Measurements from ENCODE around the gene CCDC88C.
"Not testable (repeated sequence)": the region's sequence is repeated elsewhere in the genome, so short reads cannot be mapped to it uniquely, and the experiment has no call there.

Gene CCDC88C

GRCh38 chr14:91428931-91429330 is 11.3 kb upstream of the CCDC88C start:
- H3K9me3 Mint-ChIP-seq; H3K4me3 Mint-ChIP-seq; H3K36me3 Mint-ChIP-seq (ENCODE audit: insufficient read depth); DNase-seq (ENCODE audit: low spot score in 2 of 2); H3K27me3 Mint-ChIP-seq; ATAC-seq (replicated peaks; ENCODE audit: extremely low read depth, poor library complexity, severe bottlenecking); H3K27ac Mint-ChIP-seq (ENCODE audit: low read depth): not testable (repeated sequence)
- H3K4me1 Mint-ChIP-seq = peaks cover 12% of the 10 kb centered on the region

- not testable (repeated sequence) for H3K27ac Mint-ChIP-seq (ENCODE audit: low read depth); H3K36me3 Mint-ChIP-seq (ENCODE audit: insufficient read depth); H3K4me3 Mint-ChIP-seq; ATAC-seq (replicated peaks; ENCODE audit: extremely low read depth, poor library complexity, severe bottlenecking); DNase-seq (ENCODE audit: low spot score in 2 of 2); H3K27me3 Mint-ChIP-seq; H3K9me3 Mint-ChIP-seq
- H3K4me1 Mint-ChIP-seq = peaks cover 12% of the 10 kb centered on the region
Measured at GRCh38 chr14:91425531-91425944, 7.9 kb upstream of the CCDC88C start.

GRCh38 chr14:91424813-91425530 is 7.4 kb upstream of the CCDC88C start:
- DNase-seq (ENCODE audit: low spot score in 2 of 2) = no peak
- H3K27me3 Mint-ChIP-seq = no peaks in the 10 kb centered on the region
- no peak for ATAC-seq (replicated peaks; ENCODE audit: extremely low read depth, poor library complexity, severe bottlenecking)
- H3K4me3 Mint-ChIP-seq = no peak overlapping the region
- no peaks in the 10 kb centered on the region for H3K36me3 Mint-ChIP-seq (ENCODE audit: insufficient read depth)
- no peak overlapping the region for H3K27ac Mint-ChIP-seq (ENCODE audit: low read depth)
- H3K4me1 Mint-ChIP-seq = peaks cover 12% of the 10 kb centered on the region
- no peaks in the 10 kb centered on the region for H3K9me3 Mint-ChIP-seq

DNA sequence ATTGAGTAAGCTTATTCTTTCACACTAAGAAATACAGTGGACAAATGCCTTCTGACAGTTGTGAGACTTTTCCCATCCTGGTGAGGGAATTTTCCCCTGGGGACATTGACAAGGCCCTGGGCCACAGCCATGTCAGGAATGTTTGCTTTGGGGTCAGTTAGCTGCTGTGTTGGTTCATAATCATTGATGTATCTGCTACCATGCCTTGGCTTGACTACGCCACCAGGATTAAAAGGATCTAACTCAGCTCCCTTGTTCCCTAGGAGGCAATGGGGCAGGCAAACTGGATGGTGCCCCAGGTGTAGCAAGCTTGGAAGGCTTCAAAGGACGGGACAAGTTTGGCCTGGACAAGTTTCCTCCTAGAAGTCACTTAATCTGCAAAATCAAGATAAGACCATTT is 3.1 kb upstream of the CCDC88C start:
- Mint-ChIP-seq H3K4me3 (no peak overlapping the region), H3K27ac (ENCODE audit: low read depth) (no peak overlapping the region), H3K4me1 (peaks cover 21% of the 10 kb centered on the region), H3K9me3 (no peaks in the 10 kb centered on the region), H3K27me3 (no peaks in the 10 kb centered on the region), H3K36me3 (ENCODE audit: insufficient read depth) (peaks cover 21% of the 10 kb centered on the region)
- ATAC-seq (replicated peaks; ENCODE audit: extremely low read depth, poor library complexity, severe bottlenecking) (no peak), DNase-seq (ENCODE audit: low spot score in 2 of 2) (no peak)

DNA sequence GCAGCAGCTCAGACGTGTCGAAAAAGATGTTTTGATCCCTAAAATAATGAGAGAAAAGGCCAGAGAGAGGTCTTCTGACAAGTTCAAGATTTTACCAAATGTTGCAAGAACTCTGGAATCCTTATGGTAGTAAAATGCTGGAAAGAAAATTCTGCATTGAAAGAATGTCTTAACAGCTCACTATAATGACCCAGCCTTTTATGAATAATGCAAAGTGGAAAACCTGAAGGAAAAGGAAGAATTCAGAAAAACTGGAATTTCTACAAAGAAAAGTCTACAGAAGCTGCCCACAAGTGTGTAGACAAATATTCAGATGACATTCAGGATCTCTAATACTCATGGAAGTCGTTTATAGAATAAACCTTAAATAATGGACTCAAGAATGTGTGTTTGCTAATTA is 1.8 kb upstream of the CCDC88C start:
- DNase-seq (ENCODE audit: low spot score in 2 of 2) = no peak
- peaks cover 32% of the 10 kb centered on the region for H3K36me3 Mint-ChIP-seq (ENCODE audit: insufficient read depth)
- H3K27me3 Mint-ChIP-seq = no peaks in the 10 kb centered on the region
- no peaks in the 10 kb centered on the region for H3K9me3 Mint-ChIP-seq
- ATAC-seq (replicated peaks; ENCODE audit: extremely low read depth, poor library complexity, severe bottlenecking) = no peak
- peak overlapping the region; percentile 70 for H3K4me3 Mint-ChIP-seq
- peak overlapping the region; percentile 93 for H3K27ac Mint-ChIP-seq (ENCODE audit: low read depth)
- peaks cover 31% of the 10 kb centered on the region for H3K4me1 Mint-ChIP-seq

- H3K4me3 Mint-ChIP-seq = peak overlapping the region; percentile 70
- DNase-seq (ENCODE audit: low spot score in 2 of 2) (no peak), ATAC-seq (replicated peaks; ENCODE audit: extremely low read depth, poor library complexity, severe bottlenecking) (peak; percentile 15)
- H3K4me1 Mint-ChIP-seq = peaks cover 36% of the 10 kb centered on the region
- no peaks in the 10 kb centered on the region for H3K27me3 Mint-ChIP-seq
- H3K9me3 Mint-ChIP-seq = no peaks in the 10 kb centered on the region
- peak overlapping the region; percentile 93 for H3K27ac Mint-ChIP-seq (ENCODE audit: low read depth)
- peaks cover 35% of the 10 kb centered on the region for H3K36me3 Mint-ChIP-seq (ENCODE audit: insufficient read depth)
Measured at GRCh38 chr14:91419044-91419397, 1.4 kb upstream of the CCDC88C start.

- peak overlapping the region; percentile 93 for H3K27ac Mint-ChIP-seq (ENCODE audit: low read depth)
- peaks cover 36% of the 10 kb centered on the region for H3K36me3 Mint-ChIP-seq (ENCODE audit: insufficient read depth)
- no peaks in the 10 kb centered on the region for H3K9me3 Mint-ChIP-seq
- H3K4me3 Mint-ChIP-seq = peak overlapping the region; percentile 70
- peaks cover 41% of the 10 kb centered on the region for H3K4me1 Mint-ChIP-seq
- DNase-seq (ENCODE audit: low spot score in 2 of 2) = peak; percentile 79 to 86
- peak; percentile 20 for ATAC-seq (replicated peaks; ENCODE audit: extremely low read depth, poor library complexity, severe bottlenecking)
- no peaks in the 10 kb centered on the region for H3K27me3 Mint-ChIP-seq
Measured at GRCh38 chr14:91418387-91419043, 895 bp upstream of the CCDC88C start.

DNA sequence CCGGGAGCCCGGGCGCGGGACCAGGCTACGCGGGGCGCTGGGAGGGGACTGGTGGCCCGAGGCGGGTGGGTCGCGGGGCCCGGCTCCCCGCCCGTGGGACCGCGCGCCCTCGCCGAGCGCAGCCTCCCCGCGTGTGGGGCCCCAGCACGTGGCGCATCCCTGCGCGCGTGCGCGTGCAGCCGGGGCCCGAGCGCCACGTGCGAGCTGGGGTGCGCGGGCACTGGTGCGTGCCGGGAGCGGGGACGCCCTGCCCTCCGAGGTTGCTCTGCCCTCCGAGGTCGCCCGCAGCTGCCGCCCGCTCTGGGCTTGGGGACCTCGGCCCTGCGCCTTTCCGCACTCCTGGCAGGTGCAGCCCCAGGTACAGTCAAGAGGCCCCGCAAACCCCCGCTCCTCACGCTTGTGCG is 365 bp upstream of the CCDC88C start:
- H3K36me3 Mint-ChIP-seq (ENCODE audit: insufficient read depth) = peaks cover 42% of the 10 kb centered on the region
- H3K27me3 Mint-ChIP-seq = no peaks in the 10 kb centered on the region
- no peaks in the 10 kb centered on the region for H3K9me3 Mint-ChIP-seq
- H3K4me1 Mint-ChIP-seq = peaks cover 46% of the 10 kb centered on the region
- ATAC-seq (replicated peaks; ENCODE audit: extremely low read depth, poor library complexity, severe bottlenecking) = peak; percentile 34
- peak overlapping the region; percentile 70 for H3K4me3 Mint-ChIP-seq
- H3K27ac Mint-ChIP-seq (ENCODE audit: low read depth) = no peak overlapping the region
- DNase-seq (ENCODE audit: low spot score in 2 of 2) = peak; percentile 62 to 65

- no peaks in the 10 kb centered on the region for H3K27me3 Mint-ChIP-seq
- ATAC-seq (replicated peaks; ENCODE audit: extremely low read depth, poor library complexity, severe bottlenecking) (no peak), DNase-seq (ENCODE audit: low spot score in 2 of 2) (no peak)
- peak overlapping the region; percentile 95 for H3K27ac Mint-ChIP-seq (ENCODE audit: low read depth)
- H3K4me3 Mint-ChIP-seq = peak overlapping the region; percentile 98
- peaks cover 48% of the 10 kb centered on the region for H3K36me3 Mint-ChIP-seq (ENCODE audit: insufficient read depth)
- no peaks in the 10 kb centered on the region for H3K9me3 Mint-ChIP-seq
- H3K4me1 Mint-ChIP-seq = peaks cover 53% of the 10 kb centered on the region
Measured at GRCh38 chr14:91416744-91417119, 888 bp downstream of the CCDC88C start.

DNA sequence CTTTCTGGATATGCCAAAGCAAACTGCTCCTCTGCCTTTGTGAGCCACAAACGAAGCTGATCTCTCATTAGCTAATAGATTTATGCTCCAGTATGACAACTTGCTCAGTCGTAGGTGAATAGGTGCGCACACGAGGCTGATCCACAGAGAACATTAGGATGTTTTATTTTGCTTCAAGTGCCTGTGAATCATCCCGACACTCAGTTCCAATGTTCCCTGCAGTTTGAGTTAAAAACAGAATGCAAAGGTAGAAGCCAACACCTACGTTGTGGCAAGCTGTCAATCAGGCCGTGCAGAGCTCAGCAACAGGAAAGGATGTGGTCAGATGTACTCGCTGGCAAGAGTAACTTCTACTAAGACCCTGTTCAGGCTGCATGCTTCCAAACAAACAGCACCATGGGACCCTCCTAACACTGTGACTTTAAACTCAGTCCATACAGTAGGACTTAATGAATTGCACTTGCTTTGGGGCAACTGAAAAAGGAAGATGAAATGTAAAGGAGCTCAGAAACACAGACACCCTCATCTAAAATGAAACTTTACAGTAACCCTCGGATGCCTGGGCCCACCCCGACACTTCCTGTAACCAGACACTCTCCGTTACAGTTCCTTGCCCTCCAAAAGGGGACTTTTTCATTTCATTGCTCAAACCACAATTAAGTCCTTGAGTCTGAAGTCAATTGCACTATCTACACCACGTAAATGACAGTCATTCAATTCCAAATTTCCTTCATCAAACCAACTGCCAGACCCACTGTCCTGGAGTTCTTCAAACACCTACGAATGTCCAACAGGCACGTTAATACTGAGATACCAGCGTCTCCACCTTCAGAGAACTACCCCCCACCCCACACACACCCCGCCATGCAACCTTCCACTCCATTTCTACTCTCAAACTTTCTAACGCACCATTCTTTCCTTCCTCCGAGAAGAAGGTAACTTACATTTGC is 1.6 kb downstream of the CCDC88C start:
- peaks cover 60% of the 10 kb centered on the region for H3K4me1 Mint-ChIP-seq
- ATAC-seq (replicated peaks; ENCODE audit: extremely low read depth, poor library complexity, severe bottlenecking) (peak; percentile 64), DNase-seq (ENCODE audit: low spot score in 2 of 2) (peak; percentile 57 to 69)
- H3K36me3 Mint-ChIP-seq (ENCODE audit: insufficient read depth) = peaks cover 52% of the 10 kb centered on the region
- H3K27ac Mint-ChIP-seq (ENCODE audit: low read depth) = peak overlapping the region; percentile 95
- H3K9me3 Mint-ChIP-seq = no peaks in the 10 kb centered on the region
- no peaks in the 10 kb centered on the region for H3K27me3 Mint-ChIP-seq
- H3K4me3 Mint-ChIP-seq = peak overlapping the region; percentile 98

DNA sequence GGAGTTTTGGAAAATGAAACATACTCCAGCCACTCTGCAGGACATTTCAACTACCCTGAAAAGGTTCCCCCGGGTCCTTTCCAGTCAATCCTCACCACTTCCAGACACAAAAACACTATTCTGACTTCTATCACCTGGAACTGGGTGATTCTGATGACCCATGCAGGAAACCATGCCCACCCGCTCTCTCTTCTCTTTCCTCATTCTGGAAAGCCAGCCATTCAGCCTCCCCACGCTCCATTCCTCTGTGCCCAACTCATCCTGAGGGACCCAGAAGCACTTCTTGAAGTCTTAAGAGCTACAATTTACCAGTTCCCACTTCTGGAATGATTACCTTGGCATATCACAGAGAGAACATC is 3.2 kb downstream of the CCDC88C start:
- peaks cover 67% of the 10 kb centered on the region for H3K36me3 Mint-ChIP-seq (ENCODE audit: insufficient read depth)
- H3K27ac Mint-ChIP-seq (ENCODE audit: low read depth) = peak overlapping the region; percentile 95
- H3K4me1 Mint-ChIP-seq = peaks cover 75% of the 10 kb centered on the region
- ATAC-seq (replicated peaks; ENCODE audit: extremely low read depth, poor library complexity, severe bottlenecking) = no peak
- H3K27me3 Mint-ChIP-seq = no peaks in the 10 kb centered on the region
- H3K4me3 Mint-ChIP-seq = peak overlapping the region; percentile 98
- H3K9me3 Mint-ChIP-seq = no peaks in the 10 kb centered on the region
- DNase-seq (ENCODE audit: low spot score in 2 of 2) = no peak

- H3K36me3 Mint-ChIP-seq (ENCODE audit: insufficient read depth) = peaks cover 67% of the 10 kb centered on the region
- peak overlapping the region; percentile 95 for H3K27ac Mint-ChIP-seq (ENCODE audit: low read depth)
- no peaks in the 10 kb centered on the region for H3K27me3 Mint-ChIP-seq
- H3K9me3 Mint-ChIP-seq = no peaks in the 10 kb centered on the region
- peak overlapping the region; percentile 98 for H3K4me3 Mint-ChIP-seq
- DNase-seq (ENCODE audit: low spot score in 2 of 2) (no peak), ATAC-seq (replicated peaks; ENCODE audit: extremely low read depth, poor library complexity, severe bottlenecking) (no peak)
- H3K4me1 Mint-ChIP-seq = peaks cover 72% of the 10 kb centered on the region
Measured at GRCh38 chr14:91413547-91414474, 3.8 kb downstream of the CCDC88C start.
